Lower lobe of right lung (tissue), 2 donors: ENCODE data around the gene RLN2. TPM values are rescaled to one million over a fixed set of nuclear protein-coding genes. Genes with fewer than 3 reads are reported as not detected.

Experiments
- ATAC-seq, 2 donors: fragments of 200-7000 bp; cut with Tn5 transposase; one replicate each; pipeline ENCODE4 v1.9.1; 2020 to 2022; ENCODE audit warnings: mild to moderate bottlenecking in 2 of 2, moderate library complexity in 2 of 2
- DNase-seq: peaks from one replicate; pipeline ENCODE4 v3.0.0-alpha.2; 2020
- H3K27ac ChIP-seq: fragments of 200-600 bp; one replicate; pipeline ENCODE4 v1.8.0; 2022
- H3K27me3 ChIP-seq: fragments of 200-600 bp; one replicate; pipeline ENCODE4 v1.8.0; 2022; ENCODE audit warnings: low read depth
- H3K36me3 ChIP-seq: fragments of 200-600 bp; one replicate; pipeline ENCODE4 v1.8.0; 2022; ENCODE audit warnings: mild to moderate bottlenecking
- H3K4me1 ChIP-seq: fragments of 200-600 bp; one replicate; pipeline ENCODE4 v1.8.0; 2022
- H3K4me3 ChIP-seq: fragments of 200-600 bp; one replicate; pipeline ENCODE4 v1.8.0; 2022; ENCODE audit warnings: mild to moderate bottlenecking
- H3K9me3 ChIP-seq: fragments of 200-600 bp; one replicate; pipeline ENCODE4 v1.8.0; 2022
- intact Hi-C: fragments of 100-400 bp; cut with DNase I; formaldehyde crosslinking; loops from one replicate; pipeline ENCODE4 v1.11.0; 2022
- total RNA-seq: library from RNA; stranded (reverse); fragmentation: NEBNext Ultra II Directional; extraction: Animal tissue kit (Norgen Biotek cat#: 25700); gene quantifications from one replicate; pipeline ENCODE4 v1.2.1, GENCODE V29; 2021
- TF ChIP-seq, protein P1 (sequence below): fragments of 200-600 bp; IDR thresholded peaks from one replicate; pipeline ENCODE4 v1.8.0; 2022; ENCODE audit warnings: antibody characterized with exemption, mild to moderate bottlenecking
- donor health status: DM: no; HTN: yes; CAD: no; lungs with severe emphysema.

The RLN2 gene
- total RNA-seq, 1 donor from 2014 or later, result 1.3 TPM

DNA sequence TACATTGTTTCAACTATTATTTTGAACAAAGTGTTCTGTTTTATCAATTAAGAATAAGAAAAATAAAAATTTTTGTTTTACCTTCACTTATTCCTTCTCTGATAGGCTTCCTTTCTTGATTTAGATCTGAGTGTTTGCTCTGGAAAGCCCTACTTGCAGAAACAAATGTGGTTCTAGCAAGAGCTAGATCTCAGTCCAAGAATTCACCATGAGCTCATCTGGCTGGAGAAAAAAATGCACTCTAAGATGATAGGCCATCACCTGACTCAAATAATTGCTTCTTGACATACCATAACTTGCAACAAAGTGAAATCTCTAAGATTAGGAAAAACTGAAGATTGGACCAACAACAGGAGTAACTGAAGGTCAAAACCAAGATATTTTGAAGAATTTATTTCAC lies 6.3 kb upstream of the RLN2 start:
- peak in 1 of 2 donors; percentile 65 for ATAC-seq
- Histone ChIP-seq H3K27me3 (no peaks in the 10 kb centered on the region), H3K9me3 (peaks cover 12% of the 10 kb centered on the region), H3K27ac (no peak overlapping the region), H3K4me3 (no peak overlapping the region), H3K36me3 (no peaks in the 10 kb centered on the region), H3K4me1 (no peaks in the 10 kb centered on the region)
- intact Hi-C loops, result no loop called here
- DNase-seq, result no peak
- TF ChIP-seq, protein P1, sequence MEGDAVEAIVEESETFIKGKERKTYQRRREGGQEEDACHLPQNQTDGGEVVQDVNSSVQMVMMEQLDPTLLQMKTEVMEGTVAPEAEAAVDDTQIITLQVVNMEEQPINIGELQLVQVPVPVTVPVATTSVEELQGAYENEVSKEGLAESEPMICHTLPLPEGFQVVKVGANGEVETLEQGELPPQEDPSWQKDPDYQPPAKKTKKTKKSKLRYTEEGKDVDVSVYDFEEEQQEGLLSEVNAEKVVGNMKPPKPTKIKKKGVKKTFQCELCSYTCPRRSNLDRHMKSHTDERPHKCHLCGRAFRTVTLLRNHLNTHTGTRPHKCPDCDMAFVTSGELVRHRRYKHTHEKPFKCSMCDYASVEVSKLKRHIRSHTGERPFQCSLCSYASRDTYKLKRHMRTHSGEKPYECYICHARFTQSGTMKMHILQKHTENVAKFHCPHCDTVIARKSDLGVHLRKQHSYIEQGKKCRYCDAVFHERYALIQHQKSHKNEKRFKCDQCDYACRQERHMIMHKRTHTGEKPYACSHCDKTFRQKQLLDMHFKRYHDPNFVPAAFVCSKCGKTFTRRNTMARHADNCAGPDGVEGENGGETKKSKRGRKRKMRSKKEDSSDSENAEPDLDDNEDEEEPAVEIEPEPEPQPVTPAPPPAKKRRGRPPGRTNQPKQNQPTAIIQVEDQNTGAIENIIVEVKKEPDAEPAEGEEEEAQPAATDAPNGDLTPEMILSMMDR, result no peak

DNA sequence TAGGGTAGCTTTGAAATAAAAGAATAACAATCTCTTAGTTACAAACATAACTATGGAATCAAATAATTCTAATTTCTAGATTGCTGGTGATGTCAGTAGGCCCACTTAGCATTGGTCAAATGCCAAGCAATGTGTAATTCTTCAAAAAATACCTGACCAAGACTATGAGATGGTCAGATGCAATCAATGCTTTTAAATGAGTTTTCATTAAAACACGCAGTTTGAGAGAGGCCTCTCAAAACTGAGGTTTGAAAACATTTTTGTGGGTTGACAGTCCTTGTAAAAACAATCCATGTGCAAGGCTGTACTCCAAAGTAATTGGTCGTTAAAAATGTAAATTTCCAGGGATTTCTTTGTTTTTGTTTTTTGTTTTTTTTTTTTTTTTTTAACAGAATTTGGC lies 1.2 kb upstream of the RLN2 start:
- no peak overlapping the region for H3K4me3 ChIP-seq
- ATAC-seq, result no peak
- no peaks in the 10 kb centered on the region for H3K27me3 ChIP-seq
- TF ChIP-seq, protein P1, result no peak
- no peak for DNase-seq
- no peaks in the 10 kb centered on the region for H3K36me3 ChIP-seq
- intact Hi-C loops, result no loop called here
- no peak overlapping the region for H3K27ac ChIP-seq
- no peaks in the 10 kb centered on the region for H3K4me1 ChIP-seq
- no peaks in the 10 kb centered on the region for H3K9me3 ChIP-seq

DNA sequence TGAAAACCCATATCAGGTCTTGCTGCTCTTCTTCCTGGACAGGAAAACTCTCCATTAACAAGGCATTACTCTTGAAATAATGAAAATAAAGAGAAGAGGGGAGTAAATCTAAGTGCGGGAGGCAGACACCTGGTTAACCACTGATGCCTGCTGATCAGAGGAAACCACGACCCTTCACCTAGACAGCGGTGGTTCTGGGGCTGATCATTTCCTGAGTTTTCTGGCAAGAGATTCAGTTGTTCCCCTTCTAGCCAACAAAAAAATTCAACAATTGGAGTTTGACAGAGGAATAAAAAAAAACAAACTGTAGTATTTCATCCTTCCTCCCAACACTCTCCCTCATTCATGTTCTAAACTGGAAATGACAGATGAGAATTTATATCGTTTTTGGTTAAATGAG lies 3.0 kb downstream of the RLN2 start:
- intact Hi-C loops, result no loop called here
- H3K36me3 ChIP-seq, result no peaks in the 10 kb centered on the region
- ATAC-seq, result no peak

DNA sequence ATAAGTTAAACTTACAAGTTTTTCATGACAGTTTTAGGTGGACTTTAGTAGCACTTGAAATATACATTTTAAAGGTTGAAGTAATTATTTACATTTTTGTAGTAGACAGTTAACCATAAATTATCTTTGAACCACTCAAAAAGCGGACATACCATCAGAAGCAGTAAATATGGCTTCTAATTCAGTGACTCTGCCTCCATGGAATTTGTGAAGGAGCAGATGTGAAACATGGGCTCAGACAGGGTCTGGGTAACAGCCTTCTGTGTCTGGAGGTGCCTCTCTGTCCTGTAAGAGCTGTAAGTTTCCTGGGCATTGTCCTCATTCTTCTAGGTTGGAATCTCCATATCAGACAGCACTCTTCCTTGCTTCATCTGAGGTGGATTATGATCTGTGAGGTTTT lies 12.4 kb downstream of the RLN2 start:
- Histone ChIP-seq H3K4me3 (no peak overlapping the region), H3K4me1 (no peaks in the 10 kb centered on the region), H3K27ac (no peak overlapping the region), H3K9me3 (no peaks in the 10 kb centered on the region), H3K27me3 (no peaks in the 10 kb centered on the region), H3K36me3 (no peaks in the 10 kb centered on the region)
- no peak for DNase-seq
- TF ChIP-seq, protein P1, result no peak
- intact Hi-C loops, result no loop called here
- no peak for ATAC-seq

More for the DNA sequence above, 3.0 kb downstream of the RLN2 start:
- no peak overlapping the region for H3K27ac ChIP-seq
- no peaks in the 10 kb centered on the region for H3K27me3 ChIP-seq
- TF ChIP-seq, protein P1, result no peak
- H3K4me3 ChIP-seq, result no peak overlapping the region
- H3K4me1 ChIP-seq, result no peaks in the 10 kb centered on the region
- H3K9me3 ChIP-seq, result no peaks in the 10 kb centered on the region
- no peak for DNase-seq

DNA sequence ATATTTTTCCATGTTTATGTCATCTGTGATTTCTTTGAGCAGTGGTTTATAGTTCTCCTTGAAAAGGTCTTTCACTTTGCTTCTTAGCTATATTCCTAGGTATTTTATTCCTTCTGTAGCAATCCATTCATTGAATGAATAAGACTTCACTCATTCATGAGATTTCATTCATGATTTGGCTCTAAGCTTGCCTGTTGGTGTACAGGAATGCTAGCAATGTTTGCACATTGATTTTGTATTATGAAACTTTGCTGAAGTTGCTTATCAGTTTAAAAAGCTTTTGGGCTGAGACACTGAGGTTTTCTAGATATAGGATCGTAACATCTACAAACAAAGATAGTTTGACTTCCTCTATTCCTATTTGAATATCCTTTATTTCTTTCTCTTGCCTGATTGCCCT lies 15.9 kb downstream of the RLN2 start:
- Histone ChIP-seq H3K27ac (no peak overlapping the region), H3K36me3 (no peaks in the 10 kb centered on the region), H3K4me1 (no peaks in the 10 kb centered on the region), H3K27me3 (no peaks in the 10 kb centered on the region), H3K9me3 (no peaks in the 10 kb centered on the region), H3K4me3 (no peak overlapping the region)
- ATAC-seq, result no peak
- no peak for DNase-seq
- TF ChIP-seq, protein P1, result no peak
- intact Hi-C loops, result no loop called here

DNA sequence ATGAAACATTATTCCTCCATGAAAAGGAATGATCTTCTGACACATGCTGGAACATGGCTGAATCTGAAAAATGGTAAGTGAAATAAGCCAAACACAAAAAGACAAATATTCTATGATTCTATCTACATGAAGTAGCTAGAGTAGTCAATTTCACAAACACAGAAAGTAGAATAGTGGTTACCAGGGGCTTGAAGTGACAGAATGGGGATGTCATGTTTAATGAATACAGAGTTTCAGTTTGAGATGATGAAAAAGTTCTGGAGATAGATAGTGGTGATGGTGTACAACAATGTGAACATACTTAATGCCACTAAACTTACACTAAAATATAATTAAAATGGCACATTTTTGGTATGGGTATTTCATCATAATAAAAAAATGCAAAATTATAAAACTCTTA lies 18.3 kb downstream of the RLN2 start:
- no peaks in the 10 kb centered on the region for H3K36me3 ChIP-seq
- intact Hi-C loops, result no loop called here
- H3K4me3 ChIP-seq, result no peak overlapping the region
- ATAC-seq, result no peak
- no peaks in the 10 kb centered on the region for H3K27me3 ChIP-seq
- no peaks in the 10 kb centered on the region for H3K9me3 ChIP-seq
- TF ChIP-seq, protein P1, result no peak
- H3K4me1 ChIP-seq, result no peaks in the 10 kb centered on the region
- DNase-seq, result no peak
- no peak overlapping the region for H3K27ac ChIP-seq
